Nephron progenitor cell (in vitro differentiated cells): ENCODE measurements around the gene IL2RA.

Source experiments
- DNase-seq: peaks from one replicate; pipeline ENCODE4 v3.0.0; 2021
- H3K27ac Mint-ChIP-seq: 2 replicates; pipeline ENCODE4 v1.8.0; 2021; ENCODE audit warnings: mild to moderate bottlenecking, moderate library complexity, mixed read lengths
- H3K27me3 Mint-ChIP-seq: 2 replicates; pipeline ENCODE4 v1.8.0; 2021; ENCODE audit warnings: mild to moderate bottlenecking, low read depth, mixed read lengths; ENCODE audit not compliant: poor library complexity
- H3K36me3 Mint-ChIP-seq: 2 replicates; pipeline ENCODE4 v1.8.0; 2021; ENCODE audit warnings: low read depth, mixed read lengths
- H3K4me1 Mint-ChIP-seq: 2 replicates; pipeline ENCODE4 v1.8.0; 2021; ENCODE audit warnings: mixed read lengths
- H3K4me3 Mint-ChIP-seq: 2 replicates; pipeline ENCODE4 v1.8.0; 2021; ENCODE audit warnings: mild to moderate bottlenecking, moderate library complexity, mixed read lengths
- H3K9me3 Mint-ChIP-seq: 2 replicates; pipeline ENCODE4 v1.8.0; 2021; ENCODE audit warnings: mild to moderate bottlenecking, moderate library complexity, mixed read lengths
- CTCF ChIP-seq: fragments of 200-600 bp; sonication (generic); IDR thresholded peaks from 2 replicates; pipeline ENCODE4 v1.5.0; 2021; ENCODE audit warnings: antibody characterized with exemption

Gene IL2RA

GRCh38 chr10:5992398-5992797 is 69.8 kb downstream of the IL2RA start:
- H3K27me3 Mint-ChIP-seq = peaks cover 6% of the 10 kb centered on the region
- peaks cover 5% of the 10 kb centered on the region for H3K36me3 Mint-ChIP-seq
- peaks cover 11% of the 10 kb centered on the region for H3K4me1 Mint-ChIP-seq
- peaks cover 47% of the 10 kb centered on the region for H3K9me3 Mint-ChIP-seq
- H3K27ac Mint-ChIP-seq = no peak overlapping the region
- H3K4me3 Mint-ChIP-seq = no peak overlapping the region
- TF ChIP-seq CTCF = no peak
- DNase-seq = no peak

GRCh38 chr10:5991708-5992107 is 70.5 kb downstream of the IL2RA start:
- Mint-ChIP-seq H3K36me3 (peaks cover 5% of the 10 kb centered on the region), H3K9me3 (peaks cover 47% of the 10 kb centered on the region), H3K27ac (no peak overlapping the region), H3K27me3 (peaks cover 11% of the 10 kb centered on the region), H3K4me1 (peaks cover 5% of the 10 kb centered on the region), H3K4me3 (no peak overlapping the region)
- DNase-seq = no peak
- no peak for TF ChIP-seq CTCF

- Mint-ChIP-seq H3K27ac (no peak overlapping the region), H3K4me3 (no peak overlapping the region), H3K27me3 (peaks cover 27% of the 10 kb centered on the region), H3K9me3 (peaks cover 39% of the 10 kb centered on the region), H3K36me3 (peaks cover 5% of the 10 kb centered on the region), H3K4me1 (no peaks in the 10 kb centered on the region)
- DNase-seq = no peak
- no peak for TF ChIP-seq CTCF
Observed at GRCh38 chr10:5989756-5990155, 72.4 kb downstream of the IL2RA start.

- Mint-ChIP-seq H3K27ac (no peak overlapping the region), H3K4me3 (no peak overlapping the region), H3K9me3 (peaks cover 27% of the 10 kb centered on the region), H3K36me3 (peaks cover 3% of the 10 kb centered on the region), H3K27me3 (peaks cover 38% of the 10 kb centered on the region), H3K4me1 (no peaks in the 10 kb centered on the region)
- TF ChIP-seq CTCF = no peak
- DNase-seq = no peak
Observed at GRCh38 chr10:5988336-5988920, 73.7 kb downstream of the IL2RA start.

- Mint-ChIP-seq H3K36me3 (no peaks in the 10 kb centered on the region), H3K27me3 (peaks cover 43% of the 10 kb centered on the region), H3K4me3 (no peak overlapping the region), H3K27ac (no peak overlapping the region), H3K4me1 (no peaks in the 10 kb centered on the region), H3K9me3 (peaks cover 21% of the 10 kb centered on the region)
- TF ChIP-seq CTCF = no peak
- no peak for DNase-seq
Observed at GRCh38 chr10:5987747-5988146, 74.4 kb downstream of the IL2RA start.

- DNase-seq = no peak
- Mint-ChIP-seq H3K36me3 (no peaks in the 10 kb centered on the region), H3K9me3 (no peaks in the 10 kb centered on the region), H3K4me1 (no peaks in the 10 kb centered on the region), H3K4me3 (no peak overlapping the region), H3K27me3 (peaks cover 62% of the 10 kb centered on the region), H3K27ac (no peak overlapping the region)
- no peak for TF ChIP-seq CTCF
Observed at GRCh38 chr10:5985029-5985428, 77.1 kb downstream of the IL2RA start.
